Esophagus squamous epithelium (tissue), 5 donors: ENCODE measurements around the gene NEUROG2. TPM values are rescaled to one million over a fixed set of nuclear protein-coding genes. Genes with fewer than 3 reads are reported as not detected.

Source experiments
- DNase-seq: peaks from one replicate; lab custom pipeline; 2025; lab: John Stamatoyannopoulos, UW
- H3K27ac ChIP-seq, 4 donors: fragments of 200-600 bp; sonication (generic); one replicate each; pipeline ENCODE4 v1.5.1; 2016 to 2019; ENCODE audit warnings: mild to moderate bottlenecking in 1 of 4
- H3K27me3 ChIP-seq, 4 donors: fragments of 200-600 bp; sonication (generic); 1 replicate in 3 of 4; 2 replicates in 1 of 4; pipeline versions ENCODE4 v1.5.1 to v1.6.0; 2017 to 2021; ENCODE audit warnings: antibody characterized with exemption in 1 of 4
- H3K36me3 ChIP-seq, 3 donors: fragments of 200-600 bp; sonication (generic); one replicate each; pipeline ENCODE4 v1.5.1; 2016 to 2019
- H3K4me1 ChIP-seq, 3 donors: fragments of 200-600 bp; sonication (generic); one replicate each; pipeline ENCODE4 v1.5.1; 2017 to 2019
- H3K4me3 ChIP-seq, 4 donors: fragments of 200-600 bp; sonication (generic); 1 replicate in 3 of 4; 2 replicates in 1 of 4; pipeline ENCODE4 v1.5.1; 2016 to 2019; ENCODE audit warnings: mild to moderate bottlenecking in 2 of 4, moderate library complexity in 1 of 4
- H3K9me3 ChIP-seq, 3 donors: fragments of 200-600 bp; sonication (generic); one replicate each; pipeline ENCODE4 v1.5.1; 2016 to 2019
- CTCF ChIP-seq, 6 experiments: fragments of 450-650 bp in 4 of 6; fragments of 200-600 bp in 2 of 6; sonication (generic) in 2 of 6; IDR thresholded peaks; one replicate each; pipeline ENCODE4 v1.5.1; 2016 to 2019; ENCODE audit warnings: antibody characterized with exemption in 6 of 6, mild to moderate bottlenecking in 4 of 6, moderate library complexity in 4 of 6
- POLR2A ChIP-seq, 4 donors: fragments of 450-650 bp; IDR thresholded peaks; one replicate each; pipeline ENCODE4 v1.6.1; 2017; ENCODE audit warnings: antibody characterized with exemption in 4 of 4, mild to moderate bottlenecking in 4 of 4, moderate library complexity in 3 of 4
- WGBS, 2 donors: methylation state at CpG; one replicate each; pipeline ENCODE4 v1.1.5; 2018; 5-methylcytosine and 5-hydroxymethylcytosine counted together
- intact Hi-C: fragments of 100-400 bp; cut with DNase I; formaldehyde crosslinking; loops from one replicate; pipeline ENCODE4 v1.15.0; 2022
- total RNA-seq, 4 donors: library from RNA; depleted of rRNA; stranded (reverse); fragments of >200 nt; gene quantifications; one replicate each; pipeline ENCODE4 v1.1.0, GENCODE V29; 2016
- donor health status: DM: yes; HTN: yes; CAD: no.

Gene NEUROG2
- total RNA-seq, 4 donors from 2014 or later, result not detected

GRCh38 chr4:112485930-112486329, 30.1 kb downstream of the NEUROG2 start:
- intact Hi-C loops, result no loop called here
- no peak overlapping the region for H3K27ac ChIP-seq
- DNase-seq, result no peak
- no peak overlapping the region for H3K4me3 ChIP-seq
- H3K9me3 ChIP-seq, result peaks cover 0 to 18% (median 3%) of the 10 kb centered on the region in 3 donors
- H3K36me3 ChIP-seq, result no peaks in the 10 kb centered on the region
- TF ChIP-seq POLR2A (IDR thresholded peaks at IDR 0.05) (no peak), CTCF (IDR thresholded peaks at IDR 0.05) (no peak)
- no peaks in the 10 kb centered on the region for H3K4me1 ChIP-seq
- WGBS, 2 donors, result 76 to 79% methylated on average over 5 of the region's 5 CpGs
- H3K27me3 ChIP-seq, result peaks cover 0 to 13% (median 0%) of the 10 kb centered on the region in 4 donors

- TF ChIP-seq POLR2A (IDR thresholded peaks at IDR 0.05) (no peak), CTCF (IDR thresholded peaks at IDR 0.05) (no peak)
- WGBS, 2 donors, result 86 to 91% methylated on average over 2 of the region's 2 CpGs
- DNase-seq, result no peak
- intact Hi-C loops, result no loop called here
- no peaks in the 10 kb centered on the region for H3K27me3 ChIP-seq
- no peaks in the 10 kb centered on the region for H3K36me3 ChIP-seq
- no peak overlapping the region for H3K4me3 ChIP-seq
- no peaks in the 10 kb centered on the region for H3K4me1 ChIP-seq
- H3K9me3 ChIP-seq, result no peaks in the 10 kb centered on the region
- H3K27ac ChIP-seq, result no peak overlapping the region
Observed at GRCh38 chr4:112473985-112474384, 42.0 kb downstream of the NEUROG2 start.

- Histone ChIP-seq H3K4me1 (no peaks in the 10 kb centered on the region), H3K4me3 (no peak overlapping the region), H3K36me3 (no peaks in the 10 kb centered on the region), H3K9me3 (no peaks in the 10 kb centered on the region), H3K27ac (no peak overlapping the region), H3K27me3 (no peaks in the 10 kb centered on the region)
- intact Hi-C loops, result no loop called here
- no peak for DNase-seq
- TF ChIP-seq POLR2A (IDR thresholded peaks at IDR 0.05), result no peak
- TF ChIP-seq CTCF (IDR thresholded peaks at IDR 0.05), result no peak
Observed at GRCh38 chr4:112472318-112472717, 43.7 kb downstream of the NEUROG2 start.

Other genes starting within 250 kb of the NEUROG2 start
- gene TIFA, start 230.3 kb downstream of the NEUROG2 start, total RNA-seq, result 10 to 100 TPM in 2 of 4 donors, 1 to 10 TPM in 2; 7.6 to 15.7 (median 10.4) TPM
- 10 to 100 TPM; 12.6 to 19.5 (median 12.8) TPM for gene ALPK1, start 218.8 kb downstream of the NEUROG2 start, total RNA-seq
- 1 to 10 TPM; 4.0 to 9.0 (median 4.6) TPM for gene ZGRF1, start 120.7 kb upstream of the NEUROG2 start, total RNA-seq
- gene LARP7, start 121.0 kb upstream of the NEUROG2 start, total RNA-seq, result 10 to 100 TPM; 21.0 to 38.1 (median 30.1) TPM